ENCODE measurements around the gene EFTUD2. TPM values are rescaled to one million over a fixed set of nuclear protein-coding genes. Genes with fewer than 3 reads are reported as not detected.

Gene EFTUD2
- total and polyA plus RNA-seq, 2 of the 13 experiments (the other 11 are each of a cell fraction or from before 2014, with no cell fraction given), result 111 to 137 TPM

- TF ChIP-seq HNRNPH1 (optimal IDR thresholded peaks at IDR 0.05; ENCODE audit: low read depth, low read length) (no peak), ELK4 (CRISPR knock-in tag; IDR thresholded peaks at IDR 0.05; ENCODE audit: borderline replicate concordance) (no peak), MTERF4 (CRISPR knock-in tag; IDR thresholded peaks at IDR 0.05) (no peak), ZNF280B (CRISPR knock-in tag; IDR thresholded peaks at IDR 0.05; ENCODE audit: borderline replicate concordance) (no peak; the same call in 1 of the 2 replicates), PRPF4 (IDR thresholded peaks at IDR 0.05; ENCODE audit: low read depth, low read length, poor library complexity, severe bottlenecking) (no peak), TCF12 (IDR thresholded peaks at IDR 0.05) (no peak), TCF12 (CRISPR knock-in tag; IDR thresholded peaks at IDR 0.05) (no peak), SMYD3 (CRISPR knock-in tag; IDR thresholded peaks at IDR 0.05) (no peak), ZFP91 (CRISPR knock-in tag; IDR thresholded peaks at IDR 0.05; ENCODE audit: borderline replicate concordance) (peak; percentile 85), ZNF512B (CRISPR knock-in tag; IDR thresholded peaks at IDR 0.05; ENCODE audit: borderline replicate concordance) (no peak), ATF5 (CRISPR knock-in tag; IDR thresholded peaks at IDR 0.05; ENCODE audit: low read depth) (0 out of 2 replicates have a peak, but pooled peaks have one; percentile 34), TAF1 (CRISPR knock-in tag; IDR thresholded peaks at IDR 0.05) (no peak), ARID4A (CRISPR knock-in tag; IDR thresholded peaks at IDR 0.05; ENCODE audit: borderline replicate concordance) (peak; percentile 53; the same call in 1 of the 2 replicates)
Observed at GRCh38 chr17:44911133-44912001, 12.1 kb upstream of the EFTUD2 start (continued).
